Choroid plexus epithelial cell (primary cell): ENCODE data around the gene BRD3.

Experiments used
- DNase-seq: peaks from one replicate; pipeline ENCODE4 v3.0.0-alpha.2; 2010; ENCODE audit warnings: low read depth
- H3K4me3 ChIP-seq: 2 replicates; pipeline ENCODE4 v1.5.1; 2011; ENCODE audit warnings: low read depth, mild to moderate bottlenecking, control low read depth, low read length, moderate library complexity
- TF ChIP-seq, protein P1 (sequence below): conservative IDR thresholded peaks from 2 replicates; pipeline ENCODE4 v1.5.1; 2011; ENCODE audit warnings: low read depth, mild to moderate bottlenecking, control low read depth, inconsistent platforms, low read length, moderate library complexity

The BRD3 gene

DNA sequence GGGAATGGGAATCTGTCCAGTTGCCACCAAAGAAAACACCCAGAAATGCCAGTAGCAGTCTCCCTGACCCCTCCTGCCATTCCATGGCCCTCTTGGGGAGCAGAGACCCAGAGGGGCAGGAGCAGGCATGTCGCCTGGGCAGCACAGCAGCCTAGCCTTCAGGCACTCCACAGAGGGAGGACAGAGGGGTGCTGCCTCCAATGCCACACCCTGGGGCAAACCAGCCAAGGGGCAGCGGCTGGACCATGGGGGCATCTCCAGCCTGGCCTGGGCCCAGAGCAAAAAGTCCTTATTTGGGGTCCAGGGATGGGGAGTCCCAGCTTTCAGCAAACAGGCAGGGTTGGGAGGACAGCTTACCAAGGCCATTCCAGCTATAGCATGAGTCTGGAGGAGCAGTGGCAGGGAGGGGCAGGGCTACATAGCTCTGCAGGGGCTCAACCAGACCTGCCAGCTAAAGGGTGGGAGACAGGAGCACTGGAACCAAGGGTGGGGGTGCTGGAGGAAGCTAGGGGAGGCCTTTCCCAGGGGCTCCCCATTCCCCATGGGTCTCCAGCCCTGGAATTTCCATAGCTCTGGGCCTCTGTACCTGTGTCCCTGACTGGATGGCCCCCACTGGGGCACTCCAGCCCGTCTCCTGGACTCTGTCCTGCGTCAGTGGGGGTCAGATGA, 6.7 kb downstream of the BRD3 start:
- TF ChIP-seq, protein P1, sequence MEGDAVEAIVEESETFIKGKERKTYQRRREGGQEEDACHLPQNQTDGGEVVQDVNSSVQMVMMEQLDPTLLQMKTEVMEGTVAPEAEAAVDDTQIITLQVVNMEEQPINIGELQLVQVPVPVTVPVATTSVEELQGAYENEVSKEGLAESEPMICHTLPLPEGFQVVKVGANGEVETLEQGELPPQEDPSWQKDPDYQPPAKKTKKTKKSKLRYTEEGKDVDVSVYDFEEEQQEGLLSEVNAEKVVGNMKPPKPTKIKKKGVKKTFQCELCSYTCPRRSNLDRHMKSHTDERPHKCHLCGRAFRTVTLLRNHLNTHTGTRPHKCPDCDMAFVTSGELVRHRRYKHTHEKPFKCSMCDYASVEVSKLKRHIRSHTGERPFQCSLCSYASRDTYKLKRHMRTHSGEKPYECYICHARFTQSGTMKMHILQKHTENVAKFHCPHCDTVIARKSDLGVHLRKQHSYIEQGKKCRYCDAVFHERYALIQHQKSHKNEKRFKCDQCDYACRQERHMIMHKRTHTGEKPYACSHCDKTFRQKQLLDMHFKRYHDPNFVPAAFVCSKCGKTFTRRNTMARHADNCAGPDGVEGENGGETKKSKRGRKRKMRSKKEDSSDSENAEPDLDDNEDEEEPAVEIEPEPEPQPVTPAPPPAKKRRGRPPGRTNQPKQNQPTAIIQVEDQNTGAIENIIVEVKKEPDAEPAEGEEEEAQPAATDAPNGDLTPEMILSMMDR: no peak
- DNase-seq: no peak
- no peak overlapping the region for H3K4me3 ChIP-seq

DNA sequence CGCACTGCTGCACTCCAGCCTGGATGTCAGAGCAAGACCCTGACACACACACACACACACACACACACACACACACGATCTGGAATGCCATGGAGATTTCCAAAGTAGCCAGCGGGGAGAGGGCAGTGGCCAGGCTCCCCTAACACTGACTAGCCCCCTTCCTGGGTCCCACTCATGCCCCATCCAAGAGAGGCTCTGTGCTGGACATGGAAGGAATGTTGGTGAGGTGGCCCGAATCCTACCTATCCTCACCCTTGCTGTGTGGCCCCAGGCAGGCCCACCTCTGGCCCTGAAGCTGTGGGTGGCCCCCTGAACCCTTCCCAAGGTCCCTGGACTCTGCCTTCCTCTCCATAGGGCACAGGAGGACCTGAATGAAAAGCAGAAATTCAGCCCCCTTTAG, 7.3 kb downstream of the BRD3 start:
- H3K4me3 ChIP-seq: no peak overlapping the region

DNA sequence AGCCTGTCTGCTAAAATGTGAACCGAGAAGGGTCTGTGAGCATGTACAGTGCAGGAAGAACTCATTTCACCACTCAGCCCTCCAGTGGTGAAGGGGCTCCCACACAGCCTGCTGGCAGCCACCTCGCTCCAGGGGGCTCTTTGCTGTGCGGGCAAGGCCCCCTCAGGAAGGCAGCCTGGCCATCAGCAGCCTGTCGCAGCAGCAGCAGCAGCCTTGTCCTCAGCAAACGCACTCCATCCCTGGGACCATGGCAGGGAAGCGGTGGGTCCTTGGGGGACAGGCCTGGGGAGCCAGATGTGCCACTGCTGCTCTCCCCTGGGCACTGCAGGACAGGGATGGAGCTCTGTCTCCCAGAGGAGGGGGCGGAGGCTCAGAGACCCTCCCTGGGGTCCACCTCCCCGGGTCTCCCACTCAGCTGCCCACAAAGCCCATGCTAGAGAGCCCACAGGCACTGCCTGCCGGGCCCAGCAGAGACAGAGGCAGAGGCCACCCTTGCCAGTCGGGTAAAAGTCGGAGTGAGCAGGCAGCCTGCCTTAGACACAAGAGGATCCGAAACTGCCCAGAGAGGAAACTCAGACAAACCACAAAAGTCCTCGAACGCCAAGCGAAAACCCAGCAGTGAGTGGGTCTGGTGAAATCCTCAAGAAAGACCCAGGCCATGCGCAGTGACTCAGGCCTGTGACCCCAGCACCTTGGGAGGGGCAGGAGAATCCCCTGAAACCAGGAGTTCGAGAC, 8.0 kb downstream of the BRD3 start:
- DNase-seq: no peak
- TF ChIP-seq, protein P1: peak; percentile 17
- H3K4me3 ChIP-seq: no peak overlapping the region

More for the DNA sequence above, 7.3 kb downstream of the BRD3 start:
- DNase-seq: no peak
- TF ChIP-seq, protein P1: no peak

DNA sequence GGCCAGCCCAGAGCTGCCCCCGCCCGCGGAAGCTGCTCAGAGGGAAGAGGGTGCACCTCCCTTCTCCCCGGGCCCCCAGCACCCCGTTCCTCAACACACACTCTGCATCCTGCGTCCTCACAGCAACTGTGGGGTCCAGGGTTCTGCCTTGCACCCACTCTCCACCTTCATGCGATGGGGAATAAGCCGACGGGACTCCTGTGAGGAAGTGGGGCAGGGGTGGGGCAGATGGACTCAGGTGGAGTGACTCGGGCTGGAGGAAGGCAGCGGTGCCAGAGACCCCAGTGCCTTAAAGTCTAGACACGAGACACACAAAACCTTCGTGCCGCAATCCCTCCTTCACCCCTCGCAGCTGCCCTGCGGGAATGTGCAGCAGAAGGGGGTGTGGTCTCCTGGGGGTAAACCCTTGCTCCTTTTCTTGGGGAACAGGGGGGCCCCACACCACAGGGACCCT, 8.6 kb downstream of the BRD3 start:
- TF ChIP-seq, protein P1: no peak
- no peak for DNase-seq
- no peak overlapping the region for H3K4me3 ChIP-seq

DNA sequence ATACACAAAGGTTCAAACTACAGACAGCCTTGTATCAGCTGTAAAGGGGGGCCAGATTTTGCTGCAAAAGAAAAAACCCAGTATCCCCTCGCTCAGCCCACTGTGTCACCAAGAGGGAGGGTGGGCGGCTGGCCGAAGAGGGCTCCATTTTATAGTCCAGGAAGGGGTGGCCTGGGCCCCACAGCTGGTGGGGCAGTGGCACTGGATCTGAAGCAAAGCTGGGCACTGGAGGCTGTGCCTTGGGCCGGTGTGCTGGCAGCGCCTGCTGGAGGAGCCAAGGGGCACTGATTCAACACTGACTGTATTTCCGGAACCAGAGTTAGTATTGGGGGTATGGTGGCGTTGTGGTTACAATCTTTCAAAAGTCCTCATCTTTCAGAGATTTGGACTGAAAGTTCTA, 9.1 kb downstream of the BRD3 start:
- TF ChIP-seq, protein P1: no peak
- no peak for DNase-seq

DNA sequence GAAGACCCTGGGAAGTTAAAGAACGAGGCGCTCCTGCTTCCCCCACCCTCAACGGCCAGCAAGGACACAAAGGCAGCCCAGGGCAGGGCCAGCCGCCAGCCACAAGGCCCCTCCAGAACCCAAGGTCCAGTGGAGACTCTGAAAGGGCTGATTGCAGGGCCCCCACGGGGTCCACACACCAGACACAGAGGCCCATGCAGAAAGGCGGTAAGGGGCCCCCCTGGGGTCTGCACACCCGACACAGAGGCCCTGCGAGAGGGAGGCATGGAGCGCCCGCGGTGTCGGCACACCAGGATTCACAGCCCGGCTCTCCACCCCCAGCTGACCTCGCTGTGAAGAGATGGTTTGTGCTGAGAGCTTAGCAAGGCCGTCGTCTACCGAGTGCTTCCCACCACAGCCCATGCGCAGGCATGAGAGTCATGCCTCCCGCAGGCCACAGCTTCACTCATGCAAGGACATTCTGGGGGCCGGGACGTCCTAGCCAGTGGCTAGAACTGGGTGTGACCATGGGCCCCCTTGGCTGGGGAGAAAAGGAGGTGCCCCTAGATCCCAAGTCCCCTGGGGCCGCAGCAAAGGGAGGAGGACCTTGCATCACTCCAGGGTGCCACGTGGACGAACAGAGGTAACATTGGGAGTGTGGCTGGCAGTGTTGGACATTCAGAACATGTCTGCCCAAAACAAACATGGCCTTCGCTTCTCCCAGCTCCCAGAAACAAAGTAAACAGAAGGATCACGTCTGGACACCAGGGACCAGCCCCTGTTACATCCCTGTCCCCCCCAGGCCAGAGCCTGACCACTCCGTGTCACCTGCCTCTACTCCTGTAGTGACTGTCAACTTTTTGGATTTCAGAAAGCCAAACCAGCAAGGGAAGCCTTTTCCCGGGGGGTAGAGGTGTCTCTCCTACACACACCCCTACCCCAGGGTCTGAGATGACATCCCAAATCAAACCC, 9.8 kb downstream of the BRD3 start:
- DNase-seq: no peak
- TF ChIP-seq, protein P1: no peak
- H3K4me3 ChIP-seq: no peak overlapping the region

More for the DNA sequence above, 9.1 kb downstream of the BRD3 start:
- H3K4me3 ChIP-seq: no peak overlapping the region
